Measurements from ENCODE around the gene APOA5.

Gene APOA5

GRCh38 chr11:116786326-116786725 is 5.4 kb downstream of the APOA5 start:
- no peak for DNase-seq (ENCODE audit: low read depth)

DNA sequence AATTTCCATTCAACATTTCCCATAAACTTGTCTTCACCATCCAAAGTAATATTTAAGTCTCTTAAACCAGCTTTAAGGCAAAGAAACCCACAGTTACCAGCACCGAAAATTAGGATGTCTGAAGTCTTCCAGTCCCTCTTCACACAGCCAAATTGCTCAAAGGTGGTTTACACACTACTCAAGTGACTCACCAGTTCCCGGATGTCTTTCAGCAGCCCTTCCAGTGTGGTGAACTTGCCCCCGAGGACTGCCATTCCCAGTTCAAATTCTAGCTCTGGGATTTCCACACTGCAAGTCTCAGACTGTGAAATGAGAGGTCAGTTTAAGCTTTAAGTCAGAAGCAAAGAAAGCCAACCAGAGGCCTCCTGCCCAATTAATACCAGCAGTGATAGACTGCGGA is 9.0 kb downstream of the APOA5 start:
- TF ChIP-seq CTCF (conservative IDR thresholded peaks at IDR 0.05; ENCODE audit: control insufficient read depth, insufficient read depth, low read depth, low read length): no peak
- H3K4me3 ChIP-seq (ENCODE audit: control insufficient read depth, low read depth, low read length): no peak overlapping the region
- DNase-seq (ENCODE audit: low read depth): peak; percentile 81

More at GRCh38 chr11:116786326-116786725, 5.4 kb downstream of the APOA5 start:
- no peak for TF ChIP-seq CTCF (conservative IDR thresholded peaks at IDR 0.05; ENCODE audit: control insufficient read depth, insufficient read depth, low read depth, low read length)
- no peak overlapping the region for H3K4me3 ChIP-seq (ENCODE audit: control insufficient read depth, low read depth, low read length)

DNA sequence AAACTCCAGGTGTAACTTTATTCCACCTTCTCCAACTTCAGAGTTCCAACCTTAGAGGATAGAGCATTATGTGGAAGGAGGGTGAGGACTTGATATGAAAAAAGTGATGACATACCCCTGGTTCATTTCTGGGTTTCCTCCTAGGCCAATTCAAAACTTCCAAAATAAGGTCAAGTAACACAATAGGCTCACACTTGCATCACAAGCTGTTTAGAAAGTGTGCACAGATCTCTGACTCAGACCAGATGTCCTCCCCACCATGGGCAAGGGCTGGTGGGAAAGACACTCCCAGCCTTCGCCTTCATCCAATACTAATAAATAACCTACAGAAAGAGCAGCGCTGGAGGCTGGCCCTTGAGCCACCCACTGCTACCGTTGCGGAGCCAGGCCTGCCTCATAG is 13.1 kb downstream of the APOA5 start:
- no peak for TF ChIP-seq CTCF (conservative IDR thresholded peaks at IDR 0.05; ENCODE audit: control insufficient read depth, insufficient read depth, low read depth, low read length)
- DNase-seq (ENCODE audit: low read depth): peak; percentile 61
- H3K4me3 ChIP-seq (ENCODE audit: control insufficient read depth, low read depth, low read length): no peak overlapping the region

GRCh38 chr11:116777056-116777455 is 14.6 kb downstream of the APOA5 start:
- no peak for DNase-seq (ENCODE audit: low read depth)
- H3K4me3 ChIP-seq (ENCODE audit: control insufficient read depth, low read depth, low read length): no peak overlapping the region
- no peak for TF ChIP-seq CTCF (conservative IDR thresholded peaks at IDR 0.05; ENCODE audit: control insufficient read depth, insufficient read depth, low read depth, low read length)

GRCh38 chr11:116776522-116776984 is 15.1 kb downstream of the APOA5 start:
- no peak for TF ChIP-seq CTCF (conservative IDR thresholded peaks at IDR 0.05; ENCODE audit: control insufficient read depth, insufficient read depth, low read depth, low read length)
- no peak overlapping the region for H3K4me3 ChIP-seq (ENCODE audit: control insufficient read depth, low read depth, low read length)
- DNase-seq (ENCODE audit: low read depth): no peak

GRCh38 chr11:116775975-116776374 is 15.7 kb downstream of the APOA5 start:
- no peak for TF ChIP-seq CTCF (conservative IDR thresholded peaks at IDR 0.05; ENCODE audit: control insufficient read depth, insufficient read depth, low read depth, low read length)
- no peak overlapping the region for H3K4me3 ChIP-seq (ENCODE audit: control insufficient read depth, low read depth, low read length)
- no peak for DNase-seq (ENCODE audit: low read depth)

DNA sequence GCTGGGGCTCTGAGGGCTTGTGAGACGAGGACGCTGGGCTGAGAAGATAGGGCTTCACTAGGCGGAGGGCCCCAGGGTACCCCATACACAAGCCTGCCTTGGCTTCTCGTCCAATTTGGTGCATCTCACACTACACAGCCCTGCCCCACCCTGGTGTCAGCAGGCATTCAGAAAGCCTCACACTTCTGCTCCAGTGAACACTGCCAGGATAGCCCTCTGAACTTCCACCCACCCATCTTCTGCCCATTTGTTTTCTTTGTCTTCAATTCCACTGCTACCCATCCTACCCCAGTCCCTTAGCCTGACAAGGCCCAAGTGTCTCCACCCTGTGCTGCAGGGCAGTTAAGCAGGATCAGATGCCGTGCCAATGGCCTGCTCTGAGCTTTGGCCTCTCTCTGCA is 17.0 kb downstream of the APOA5 start:
- no peak for DNase-seq (ENCODE audit: low read depth)
- TF ChIP-seq CTCF (conservative IDR thresholded peaks at IDR 0.05; ENCODE audit: control insufficient read depth, insufficient read depth, low read depth, low read length): no peak
- H3K4me3 ChIP-seq (ENCODE audit: control insufficient read depth, low read depth, low read length): no peak overlapping the region
